Type B pancreatic cell (in vitro differentiated cells): ENCODE data around the gene GRK3. TPM values are rescaled to one million over a fixed set of nuclear protein-coding genes. Genes with fewer than 3 reads are reported as not detected.

Experiments
- DNase-seq: peaks from one replicate; pipeline ENCODE4 v3.0.0; 2021; ENCODE audit warnings: mixed read lengths; ENCODE audit not compliant: unreplicated experiment; ENCODE audit errors: extremely low spot score
- H3K27ac Mint-ChIP-seq: 2 replicates; pipeline ENCODE4 v1.8.0; 2021; ENCODE audit warnings: mild to moderate bottlenecking, mixed read lengths
- H3K27me3 Mint-ChIP-seq: 2 replicates; pipeline ENCODE4 v1.8.0; 2021; ENCODE audit warnings: mixed read lengths
- H3K36me3 Mint-ChIP-seq: 2 replicates; pipeline ENCODE4 v1.8.0; 2021; ENCODE audit warnings: mixed read lengths
- H3K4me1 Mint-ChIP-seq: one replicate; pipeline ENCODE4 v1.8.0; 2021; ENCODE audit warnings: mixed read lengths; ENCODE audit not compliant: unreplicated experiment
- H3K4me3 Mint-ChIP-seq: 2 replicates; pipeline ENCODE4 v1.8.0; 2021; ENCODE audit warnings: mild to moderate bottlenecking, mixed read lengths
- H3K9me3 Mint-ChIP-seq: 2 replicates; pipeline ENCODE4 v1.8.0; 2021; ENCODE audit warnings: mixed read lengths
- CTCF ChIP-seq: fragments of 200-600 bp; sonication (generic); conservative IDR thresholded peaks from 2 replicates; pipeline ENCODE4 v1.5.0; 2021; ENCODE audit warnings: antibody characterized with exemption, mild to moderate bottlenecking
- total RNA-seq: library from RNA; stranded (reverse); gene quantifications from 2 replicates; pipeline ENCODE4 v1.2.1, GENCODE V29; 2021; ENCODE audit warnings: low replicate concordance

Gene GRK3
- total RNA-seq, 1 donor from 2014 or later: 14.0 TPM

GRCh38 chr22:25645964-25646363 is 81.5 kb downstream of the GRK3 start:
- peaks cover 4% of the 10 kb centered on the region for H3K4me1 Mint-ChIP-seq
- peaks cover 10% of the 10 kb centered on the region for H3K36me3 Mint-ChIP-seq
- H3K9me3 Mint-ChIP-seq: peaks cover 6% of the 10 kb centered on the region
- H3K27me3 Mint-ChIP-seq: no peaks in the 10 kb centered on the region
- DNase-seq: no peak
- H3K4me3 Mint-ChIP-seq: no peak overlapping the region
- H3K27ac Mint-ChIP-seq: no peak overlapping the region
- TF ChIP-seq CTCF: no peak

- DNase-seq: no peak
- no peaks in the 10 kb centered on the region for H3K9me3 Mint-ChIP-seq
- H3K4me3 Mint-ChIP-seq: no peak overlapping the region
- H3K36me3 Mint-ChIP-seq: peaks cover 5% of the 10 kb centered on the region
- H3K27me3 Mint-ChIP-seq: no peaks in the 10 kb centered on the region
- TF ChIP-seq CTCF: no peak
- H3K27ac Mint-ChIP-seq: no peak overlapping the region
- H3K4me1 Mint-ChIP-seq: no peaks in the 10 kb centered on the region
Observed at GRCh38 chr22:25650833-25651232, 86.4 kb downstream of the GRK3 start.

GRCh38 chr22:25651332-25652085 is 87.0 kb downstream of the GRK3 start:
- H3K4me3 Mint-ChIP-seq: no peak overlapping the region
- DNase-seq: no peak
- H3K27ac Mint-ChIP-seq: no peak overlapping the region
- no peaks in the 10 kb centered on the region for H3K27me3 Mint-ChIP-seq
- no peaks in the 10 kb centered on the region for H3K4me1 Mint-ChIP-seq
- no peak for TF ChIP-seq CTCF
- no peaks in the 10 kb centered on the region for H3K9me3 Mint-ChIP-seq
- H3K36me3 Mint-ChIP-seq: peaks cover 5% of the 10 kb centered on the region

GRCh38 chr22:25654676-25655075 is 90.2 kb downstream of the GRK3 start:
- H3K9me3 Mint-ChIP-seq: no peaks in the 10 kb centered on the region
- no peak for DNase-seq
- no peak overlapping the region for H3K4me3 Mint-ChIP-seq

GRCh38 chr22:25655371-25655935 is 91.0 kb downstream of the GRK3 start:
- Mint-ChIP-seq H3K9me3 (no peaks in the 10 kb centered on the region), H3K4me3 (no peak overlapping the region), H3K27ac (no peak overlapping the region), H3K4me1 (no peaks in the 10 kb centered on the region), H3K36me3 (no peaks in the 10 kb centered on the region), H3K27me3 (peaks cover 7% of the 10 kb centered on the region)
- TF ChIP-seq CTCF: no peak
- DNase-seq: no peak

More at GRCh38 chr22:25654676-25655075, 90.2 kb downstream of the GRK3 start:
- Mint-ChIP-seq H3K27me3 (peaks cover 7% of the 10 kb centered on the region), H3K4me1 (no peaks in the 10 kb centered on the region), H3K27ac (no peak overlapping the region), H3K36me3 (no peaks in the 10 kb centered on the region)
- no peak for TF ChIP-seq CTCF
